Measurements from ENCODE around the gene CANT1.

Gene CANT1

DNA sequence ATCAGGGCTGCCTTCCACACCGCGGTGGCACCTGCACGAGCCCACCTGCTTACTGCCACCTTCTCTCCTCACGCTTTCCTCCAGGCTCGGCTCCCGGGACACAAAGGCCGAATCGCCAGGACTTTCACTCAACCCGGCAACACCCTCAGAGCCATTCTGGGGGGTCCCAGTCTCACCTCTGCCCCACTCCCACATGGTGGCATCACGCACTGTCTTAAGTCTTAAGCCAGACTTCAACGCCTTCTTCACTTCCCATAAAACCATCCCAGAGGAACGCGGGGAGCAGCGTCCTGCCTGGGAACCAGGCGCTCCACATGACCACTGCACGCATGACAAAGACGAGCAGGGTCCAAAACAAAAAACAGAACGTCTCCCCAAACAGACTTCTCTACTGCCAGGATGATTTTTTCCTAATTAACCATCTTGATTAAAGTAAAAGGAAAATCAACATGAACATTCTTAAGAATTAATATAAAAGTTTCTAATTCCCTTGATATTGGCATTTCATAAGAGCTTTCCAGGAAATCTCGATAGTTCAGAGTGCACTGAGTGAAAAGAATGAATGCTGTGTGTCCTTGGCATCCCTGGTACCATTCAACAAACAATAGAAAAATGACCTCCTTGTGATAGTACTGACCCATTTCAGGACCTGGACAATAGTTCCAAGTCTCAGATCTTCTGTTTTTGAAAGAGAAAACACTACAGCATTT is 2.6 kb downstream of the CANT1 start:
- DNase-seq (ENCODE audit: low read depth): no peak
- no peak overlapping the region for H3K4me3 ChIP-seq (ENCODE audit: low read depth, low read length)
- no peak for TF ChIP-seq MAX (IDR thresholded peaks at IDR 0.05; ENCODE audit: low read depth, low read length)
- TF ChIP-seq CTCF (IDR thresholded peaks at IDR 0.05; ENCODE audit: low read depth, low read length): no peak
- no peak for TF ChIP-seq MYC (IDR thresholded peaks at IDR 0.05; ENCODE audit: low read depth, low read length)
- no peak for TF ChIP-seq POLR2A (IDR thresholded peaks at IDR 0.05; ENCODE audit: extremely low read depth, insufficient read length)

DNA sequence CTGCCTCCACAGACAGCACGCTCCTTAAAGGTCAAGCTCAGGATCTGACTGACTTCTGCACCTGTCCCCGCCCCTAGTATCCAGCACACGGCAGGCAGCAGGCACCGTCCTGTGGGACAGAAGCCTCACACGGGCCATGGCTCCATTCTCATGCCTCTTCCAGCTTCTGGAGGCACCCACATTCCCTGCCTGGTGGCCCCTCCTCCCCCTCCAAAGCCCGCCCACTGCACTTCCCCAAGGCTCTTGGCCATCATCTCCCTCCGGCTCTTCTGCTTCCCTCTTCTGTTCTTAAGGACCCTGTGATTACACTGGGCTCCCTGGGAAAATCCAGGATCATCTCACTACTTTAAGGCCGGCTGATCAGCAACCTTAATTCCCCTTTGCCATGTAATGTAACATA is 3.5 kb downstream of the CANT1 start:
- TF ChIP-seq MAX (IDR thresholded peaks at IDR 0.05; ENCODE audit: low read depth, low read length) (no peak), POLR2A (IDR thresholded peaks at IDR 0.05; ENCODE audit: extremely low read depth, insufficient read length) (no peak), CTCF (IDR thresholded peaks at IDR 0.05; ENCODE audit: low read depth, low read length) (no peak), MYC (IDR thresholded peaks at IDR 0.05; ENCODE audit: low read depth, low read length) (no peak)
- no peak overlapping the region for H3K4me3 ChIP-seq (ENCODE audit: low read depth, low read length)
- no peak for DNase-seq (ENCODE audit: low read depth)

- no peak overlapping the region for H3K4me3 ChIP-seq (ENCODE audit: low read depth, low read length)
- DNase-seq (ENCODE audit: low read depth): no peak
- TF ChIP-seq MYC (IDR thresholded peaks at IDR 0.05; ENCODE audit: low read depth, low read length) (no peak), POLR2A (IDR thresholded peaks at IDR 0.05; ENCODE audit: extremely low read depth, insufficient read length) (no peak), MAX (IDR thresholded peaks at IDR 0.05; ENCODE audit: low read depth, low read length) (no peak)
Measured at GRCh38 chr17:79005063-79005861, 4.3 kb downstream of the CANT1 start.

GRCh38 chr17:79003661-79004411 is 5.7 kb downstream of the CANT1 start:
- TF ChIP-seq MAX (IDR thresholded peaks at IDR 0.05; ENCODE audit: low read depth, low read length) (no peak), MYC (IDR thresholded peaks at IDR 0.05; ENCODE audit: low read depth, low read length) (no peak), POLR2A (IDR thresholded peaks at IDR 0.05; ENCODE audit: extremely low read depth, insufficient read length) (no peak), CTCF (IDR thresholded peaks at IDR 0.05; ENCODE audit: low read depth, low read length) (no peak)
- DNase-seq (ENCODE audit: low read depth): no peak

GRCh38 chr17:79002796-79003593 is 6.6 kb downstream of the CANT1 start:
- no peak overlapping the region for H3K4me3 ChIP-seq (ENCODE audit: low read depth, low read length)
- no peak for DNase-seq (ENCODE audit: low read depth)
- TF ChIP-seq MYC (IDR thresholded peaks at IDR 0.05; ENCODE audit: low read depth, low read length) (no peak), POLR2A (IDR thresholded peaks at IDR 0.05; ENCODE audit: extremely low read depth, insufficient read length) (no peak)

More at GRCh38 chr17:79003661-79004411, 5.7 kb downstream of the CANT1 start:
- no peak overlapping the region for H3K4me3 ChIP-seq (ENCODE audit: low read depth, low read length)

GRCh38 chr17:79002291-79002690 is 7.3 kb downstream of the CANT1 start:
- H3K4me3 ChIP-seq (ENCODE audit: low read depth, low read length): no peak overlapping the region
- TF ChIP-seq MYC (IDR thresholded peaks at IDR 0.05; ENCODE audit: low read depth, low read length) (no peak), POLR2A (IDR thresholded peaks at IDR 0.05; ENCODE audit: extremely low read depth, insufficient read length) (no peak), CTCF (IDR thresholded peaks at IDR 0.05; ENCODE audit: low read depth, low read length) (no peak), MAX (IDR thresholded peaks at IDR 0.05; ENCODE audit: low read depth, low read length) (no peak)
- DNase-seq (ENCODE audit: low read depth): no peak

Measured in NB4 (cell line).